IPS-18c (cell line): Measurements from ENCODE around the gene SSH2.
"Not testable (repeated sequence)": the region's sequence is repeated elsewhere in the genome, so short reads cannot be mapped to it uniquely, and the experiment has no call there.

Experiments used
- H3K4me3 ChIP-seq: 2 replicates; pipeline ENCODE4 v1.7.0; 2013; ENCODE audit warnings: low read depth, mild to moderate bottlenecking, low read length, moderate library complexity; ENCODE audit not compliant: insufficient read depth
- H3K9me3 ChIP-seq: one replicate; pipeline ENCODE4 v1.6.1; 2013; ENCODE audit warnings: mild to moderate bottlenecking, low read length, moderate library complexity; ENCODE audit not compliant: control insufficient read depth, insufficient read depth

Gene SSH2

DNA sequence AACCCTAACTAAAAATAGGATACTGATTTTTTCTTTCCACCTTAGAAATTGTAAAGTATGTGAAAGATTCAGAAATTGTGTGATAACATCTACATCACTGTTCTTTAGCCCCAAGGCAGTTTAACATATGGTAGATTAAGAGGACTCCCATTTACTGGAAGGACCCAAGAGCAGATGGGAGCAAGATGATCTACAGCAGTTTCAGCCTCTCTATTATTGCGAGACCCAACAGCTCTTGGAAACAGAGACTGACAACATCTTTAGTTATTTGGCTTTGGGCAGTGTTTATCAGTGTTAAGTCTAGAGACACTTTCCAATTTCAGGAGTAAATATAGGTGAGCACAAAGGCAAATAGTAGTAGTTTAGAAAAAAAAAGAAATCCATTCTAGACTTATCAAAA, 182.4 kb downstream of the SSH2 start:
- no peaks in the 10 kb centered on the region for H3K9me3 ChIP-seq

DNA sequence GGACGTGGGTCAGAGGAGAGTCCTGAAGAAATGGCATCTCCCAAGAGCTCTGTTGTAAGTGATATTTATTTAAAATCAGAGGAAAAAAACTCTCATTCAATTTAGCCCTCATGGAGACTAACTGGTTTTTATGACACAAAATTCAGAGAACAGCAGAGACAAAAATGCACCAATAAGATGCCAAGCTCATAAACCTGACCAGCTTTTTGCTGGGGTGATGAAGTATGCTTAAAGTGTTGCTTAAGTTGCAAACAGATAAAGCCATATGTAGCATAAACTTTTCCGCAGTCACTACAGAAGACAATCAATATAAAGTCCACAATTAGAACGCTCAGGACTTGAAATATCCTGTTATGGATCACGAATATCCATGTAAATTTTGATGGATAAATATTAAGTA, 183.4 kb downstream of the SSH2 start:
- Histone ChIP-seq H3K9me3 (no peaks in the 10 kb centered on the region), H3K4me3 (no peak overlapping the region)

More for the DNA sequence above, 182.4 kb downstream of the SSH2 start:
- H3K4me3 ChIP-seq, result no peak overlapping the region

DNA sequence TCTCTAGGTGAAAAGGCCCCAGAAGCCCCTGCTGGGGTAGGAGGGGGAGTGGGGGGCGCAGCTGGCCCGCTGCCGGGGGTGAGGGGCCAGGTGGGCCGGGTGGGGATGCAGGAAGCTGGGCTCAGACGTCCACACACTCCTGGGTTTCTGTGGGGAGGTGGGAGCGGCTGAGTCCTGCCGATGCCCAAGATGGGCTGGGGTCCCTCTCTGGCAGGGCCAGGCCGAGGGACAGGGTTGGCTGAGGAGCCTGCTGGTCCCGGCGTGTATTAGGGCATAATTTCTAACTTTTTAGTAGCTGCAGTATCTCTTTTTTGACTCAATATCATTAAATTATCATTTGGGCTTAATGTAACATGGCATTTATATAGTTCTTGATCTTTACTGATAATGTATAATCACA, 185.9 kb downstream of the SSH2 start:
- Histone ChIP-seq H3K4me3 (no peak overlapping the region), H3K9me3 (no peaks in the 10 kb centered on the region)

DNA sequence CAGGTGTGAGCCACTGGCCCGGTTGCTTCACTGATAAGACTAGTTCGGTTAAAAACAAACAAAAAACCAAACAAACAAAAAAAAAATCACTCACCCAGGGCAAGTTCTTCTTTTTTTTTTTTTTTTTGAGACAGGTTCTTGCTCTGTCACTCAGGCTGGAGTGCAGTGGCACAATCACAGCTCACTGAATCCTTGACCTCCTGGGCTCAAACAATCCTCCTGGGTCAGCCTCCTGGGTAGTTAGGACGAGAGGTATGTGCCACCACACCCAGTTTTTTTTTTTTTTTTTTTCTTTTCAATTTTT, 187.9 kb downstream of the SSH2 start:
- no peaks in the 10 kb centered on the region for H3K9me3 ChIP-seq
- H3K4me3 ChIP-seq, result no peak overlapping the region

DNA sequence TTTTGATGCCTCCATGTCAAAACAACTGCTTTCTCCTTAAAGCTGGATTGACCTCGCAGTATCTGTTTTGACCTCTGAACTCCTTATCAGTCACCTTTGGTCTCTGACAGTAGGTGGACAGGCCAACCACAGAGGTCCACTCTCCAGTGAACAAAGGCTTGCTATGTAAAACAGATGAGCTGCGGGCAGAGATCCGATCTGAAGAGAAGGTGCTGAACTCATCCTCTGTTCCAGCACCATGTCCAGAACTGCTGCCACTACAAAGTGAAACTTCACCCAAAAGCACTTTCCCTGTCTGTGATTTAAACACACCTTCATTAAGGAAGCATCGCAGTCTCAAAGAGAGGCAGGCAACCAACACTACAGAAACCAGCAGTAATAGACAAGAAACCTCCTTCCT, 190.0 kb downstream of the SSH2 start:
- no peaks in the 10 kb centered on the region for H3K9me3 ChIP-seq
- no peak overlapping the region for H3K4me3 ChIP-seq

DNA sequence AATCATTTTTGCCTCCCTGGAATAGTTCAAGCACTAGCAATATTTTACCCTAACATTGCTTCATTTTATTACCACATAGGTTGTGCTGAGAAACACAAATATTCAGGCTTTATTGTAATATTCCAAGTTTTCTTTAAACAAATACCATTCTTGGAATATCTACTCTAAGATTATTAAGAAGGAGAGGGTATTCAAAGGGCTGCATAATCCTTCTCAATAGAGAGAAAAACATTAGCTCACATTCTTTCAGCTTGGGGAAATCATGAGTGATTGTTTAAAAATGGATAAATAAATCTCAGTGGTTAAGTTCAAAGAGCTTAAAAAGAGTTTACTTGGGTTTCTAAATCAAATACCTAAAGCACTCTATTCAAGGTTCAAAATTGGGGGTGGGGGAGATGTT, 195.4 kb downstream of the SSH2 start:
- H3K9me3 ChIP-seq, result no peaks in the 10 kb centered on the region
- H3K4me3 ChIP-seq, result no peak overlapping the region

DNA sequence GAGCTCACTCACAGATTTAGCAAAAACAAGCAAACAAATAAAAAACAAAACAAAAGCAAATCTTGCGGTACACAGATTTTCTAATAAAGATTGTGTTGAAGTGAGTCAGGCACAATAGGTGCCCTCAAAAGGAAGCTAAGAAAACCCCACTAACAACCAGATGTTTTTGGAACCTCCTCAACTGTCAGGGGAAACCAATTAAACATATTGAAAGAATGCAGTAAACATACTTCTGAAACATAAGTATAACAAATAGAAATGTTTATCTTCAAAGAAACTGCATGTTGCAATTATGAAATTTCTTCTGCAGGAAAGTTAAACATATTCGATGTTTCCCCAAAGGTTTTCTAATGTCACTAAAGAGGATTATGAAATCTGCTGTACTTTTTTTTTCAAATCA, 196.9 kb downstream of the SSH2 start:
- no peaks in the 10 kb centered on the region for H3K9me3 ChIP-seq
- no peak overlapping the region for H3K4me3 ChIP-seq

DNA sequence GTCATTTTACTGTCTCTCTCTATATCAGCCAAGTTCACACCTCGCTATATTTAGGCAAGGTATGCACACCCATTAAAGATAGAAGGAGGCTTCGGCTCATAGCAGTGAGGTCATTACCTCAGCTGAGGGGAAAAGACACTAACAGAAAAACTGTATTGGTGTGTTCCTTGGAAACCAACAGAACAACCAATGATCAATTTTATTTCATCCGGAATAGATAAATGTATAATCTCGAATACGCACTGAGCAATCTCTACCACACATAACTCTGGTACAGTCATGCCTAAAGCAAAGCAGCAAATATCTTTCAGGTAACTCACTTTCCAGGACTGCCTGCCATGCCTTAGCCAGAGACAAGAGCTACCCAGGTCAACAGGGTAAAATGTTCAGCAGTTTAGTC, 197.4 kb downstream of the SSH2 start:
- no peaks in the 10 kb centered on the region for H3K9me3 ChIP-seq
- H3K4me3 ChIP-seq, result no peak overlapping the region

DNA sequence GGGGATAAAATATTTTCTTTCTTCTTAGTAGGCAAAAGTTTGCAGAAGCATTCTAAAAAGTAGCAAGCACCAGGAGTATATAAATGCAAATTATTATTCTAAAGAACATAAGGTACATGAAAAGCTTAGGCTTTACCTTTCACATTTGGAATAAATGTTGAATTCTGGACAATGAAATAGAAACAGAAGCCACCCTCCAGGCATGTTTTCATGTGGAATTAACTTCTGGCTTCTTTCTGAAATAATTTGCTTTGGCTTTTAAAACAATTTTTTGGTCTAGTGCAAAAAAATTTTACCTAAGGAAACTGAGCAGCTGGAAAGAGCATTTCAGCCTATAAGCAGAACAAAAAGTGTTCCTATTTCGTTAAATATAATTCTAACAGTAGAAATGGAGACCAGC, 197.8 kb downstream of the SSH2 start:
- no peak overlapping the region for H3K4me3 ChIP-seq
- no peaks in the 10 kb centered on the region for H3K9me3 ChIP-seq

DNA sequence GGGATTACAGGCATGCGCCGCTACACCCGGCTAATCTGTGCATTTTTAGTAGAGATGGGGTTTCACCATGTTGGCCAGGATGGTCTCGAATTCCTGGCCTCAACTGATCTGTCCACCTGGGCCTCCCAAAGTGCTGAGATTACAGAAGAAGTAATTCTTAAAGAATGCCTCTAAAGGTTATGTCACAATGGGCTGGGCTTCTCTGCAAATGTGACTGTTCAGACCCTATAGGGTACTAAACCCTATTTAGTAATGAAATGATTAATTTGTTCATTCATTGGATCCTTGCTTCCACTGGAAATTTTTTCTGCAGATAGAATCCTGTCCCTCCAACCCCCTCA, 198.5 kb downstream of the SSH2 start:
- Histone ChIP-seq H3K4me3 (no peak overlapping the region), H3K9me3 (no peaks in the 10 kb centered on the region)

DNA sequence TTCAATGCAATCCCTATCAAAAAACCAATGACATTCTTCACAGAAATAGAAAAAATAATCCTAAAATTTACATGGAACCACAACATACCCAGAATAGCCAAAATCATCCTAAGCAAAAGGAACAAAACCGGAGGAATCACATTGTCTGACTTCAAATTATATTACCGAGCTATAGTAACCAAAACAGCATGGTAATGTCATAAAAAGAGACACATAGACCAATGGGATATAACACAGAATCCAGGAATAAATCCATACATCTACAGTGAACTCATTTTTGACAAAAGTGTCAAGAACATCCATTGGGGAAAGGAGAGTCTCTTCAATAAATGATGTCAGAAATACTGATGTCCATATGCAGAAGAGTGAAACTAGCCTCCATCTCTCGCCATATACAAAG, 201.5 kb downstream of the SSH2 start:
- H3K9me3 ChIP-seq, result no peaks in the 10 kb centered on the region
- no peak overlapping the region for H3K4me3 ChIP-seq

DNA sequence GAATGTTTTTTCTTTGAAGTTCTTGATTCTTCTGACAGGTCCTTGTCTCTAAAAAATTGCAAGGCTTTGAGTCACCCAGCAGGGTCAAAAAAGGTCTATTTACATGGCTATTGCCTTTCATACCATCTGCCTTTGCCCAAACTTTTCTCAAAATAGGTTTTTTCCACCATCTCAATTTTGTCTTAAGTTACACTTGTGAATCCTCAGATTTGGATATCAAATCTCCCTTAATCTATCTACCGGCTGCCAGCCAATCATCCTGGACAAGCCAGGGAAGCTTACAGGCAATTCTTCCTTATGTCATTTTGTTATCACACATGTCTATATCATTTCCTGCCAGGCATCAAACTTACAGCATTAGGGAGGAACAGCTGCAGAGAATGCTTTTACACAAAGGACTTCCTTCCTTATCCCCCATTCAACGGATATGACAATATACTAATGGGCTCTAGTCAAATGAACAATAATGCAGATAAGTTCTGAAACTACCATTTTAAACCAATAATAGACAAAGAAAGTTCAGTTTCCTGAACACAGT, 203.2 kb downstream of the SSH2 start:
- Histone ChIP-seq H3K9me3 (no peaks in the 10 kb centered on the region), H3K4me3 (no peak overlapping the region)

DNA sequence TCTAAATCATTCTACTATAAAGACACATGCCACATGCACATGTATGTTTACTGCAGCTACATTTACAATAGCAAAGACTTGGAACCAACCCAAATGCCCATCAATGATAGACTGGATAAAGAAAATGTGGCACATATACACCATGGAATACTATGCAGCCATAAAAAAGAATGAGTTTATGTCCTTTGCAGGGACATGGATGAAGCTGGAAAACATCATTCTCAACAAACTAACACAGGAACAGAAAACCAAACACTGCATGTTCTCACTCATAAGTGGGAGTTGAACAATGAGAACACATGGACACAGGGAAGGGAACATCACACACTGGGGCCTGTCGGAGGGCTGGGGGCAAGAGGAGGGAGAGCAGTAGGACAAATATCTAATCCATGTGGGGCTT, 204.6 kb downstream of the SSH2 start:
- H3K9me3 ChIP-seq, H3K4me3 ChIP-seq: not testable (repeated sequence)

DNA sequence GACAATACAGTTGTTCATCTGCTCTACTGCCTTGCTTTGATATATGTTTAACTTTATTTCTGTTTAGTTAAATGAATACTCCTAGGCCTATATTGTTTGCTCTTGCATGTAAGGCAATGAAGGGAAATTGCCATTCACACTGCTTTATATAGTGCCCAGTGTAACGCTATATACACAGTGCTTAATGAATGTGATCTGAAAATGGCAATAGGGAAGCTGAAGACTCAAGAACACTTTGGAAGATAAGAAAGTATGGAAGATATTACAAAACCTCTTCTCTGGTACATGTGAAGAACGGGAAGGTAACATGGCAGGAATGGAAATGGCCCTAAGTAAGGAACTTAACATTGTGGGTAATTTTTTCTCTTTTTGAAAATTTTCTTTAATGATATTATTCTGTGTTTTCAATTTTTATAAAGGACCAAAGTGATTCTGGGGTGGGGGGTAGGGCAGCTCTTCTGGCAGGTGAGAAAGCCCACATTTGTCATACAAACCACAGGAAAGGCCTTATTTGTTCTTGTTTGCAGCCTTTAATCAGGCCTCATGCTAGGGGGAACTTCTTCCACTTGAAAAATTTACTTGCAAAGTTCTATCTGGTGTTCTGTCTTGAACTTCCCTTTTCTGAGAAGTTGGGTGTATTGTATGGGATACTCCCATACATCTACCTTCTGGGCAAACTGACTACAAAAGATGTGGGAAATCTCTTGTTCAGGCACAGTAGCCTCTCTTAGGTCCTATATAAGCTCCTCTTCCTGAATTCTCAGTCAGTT, 206.6 kb downstream of the SSH2 start:
- Histone ChIP-seq H3K9me3 (no peaks in the 10 kb centered on the region), H3K4me3 (no peak overlapping the region)

DNA sequence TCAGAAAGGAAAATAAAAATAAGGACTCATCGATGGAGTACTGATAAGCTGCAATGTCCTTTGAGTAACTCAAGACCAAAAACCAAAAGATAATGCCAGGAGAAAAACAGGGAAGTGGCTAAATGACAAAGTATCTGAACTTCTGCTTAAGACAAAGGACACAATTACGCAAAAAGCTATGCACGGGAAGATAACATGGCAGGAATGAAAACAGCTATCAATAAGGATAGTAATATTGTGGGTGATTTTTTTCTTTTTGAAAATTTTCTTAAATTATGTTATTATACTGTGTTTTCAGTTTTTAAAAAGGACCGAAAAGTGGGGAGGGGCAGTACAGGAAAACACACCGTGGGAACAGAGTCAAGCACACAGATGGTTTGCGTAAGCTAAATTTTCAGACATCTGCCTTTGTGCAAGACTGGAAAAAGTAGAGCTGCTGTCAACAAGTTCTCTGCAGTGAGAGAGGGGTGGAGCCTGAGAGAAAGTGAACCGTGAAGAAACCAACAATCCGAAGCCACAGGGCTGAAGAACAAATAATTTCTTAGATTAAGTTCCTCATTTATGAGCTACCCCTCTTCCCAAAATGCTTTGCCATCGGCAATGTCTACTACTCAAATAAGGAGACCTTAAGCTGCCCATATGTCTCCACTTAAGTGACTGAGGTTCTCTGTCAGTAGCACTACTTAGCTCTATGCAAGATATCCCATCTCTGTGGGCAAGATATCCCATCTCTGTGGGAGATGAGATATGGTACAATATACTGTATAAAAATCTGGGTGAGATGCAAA, 207.4 kb downstream of the SSH2 start:
- no peaks in the 10 kb centered on the region for H3K9me3 ChIP-seq
- H3K4me3 ChIP-seq, result no peak overlapping the region

DNA sequence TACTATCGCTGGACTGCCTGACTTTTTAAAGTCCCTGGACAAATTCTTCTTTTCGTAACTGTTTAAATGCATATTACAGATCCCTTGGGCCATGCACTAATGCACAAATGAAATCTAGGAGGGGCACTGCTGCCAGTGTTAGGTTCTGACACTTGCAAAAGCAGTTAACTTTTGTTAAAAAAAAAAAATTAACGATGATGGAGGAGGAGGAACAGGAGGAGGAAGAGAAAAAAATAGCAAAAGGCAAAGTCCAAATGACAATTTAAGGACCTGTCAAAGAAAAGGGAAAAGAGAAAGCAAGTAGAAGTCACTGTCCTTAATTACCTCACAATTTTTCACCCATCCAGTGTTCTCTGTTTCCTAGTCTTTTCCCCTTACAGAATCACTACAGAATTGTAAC, 209.5 kb downstream of the SSH2 start:
- no peaks in the 10 kb centered on the region for H3K9me3 ChIP-seq
- H3K4me3 ChIP-seq, result no peak overlapping the region

DNA sequence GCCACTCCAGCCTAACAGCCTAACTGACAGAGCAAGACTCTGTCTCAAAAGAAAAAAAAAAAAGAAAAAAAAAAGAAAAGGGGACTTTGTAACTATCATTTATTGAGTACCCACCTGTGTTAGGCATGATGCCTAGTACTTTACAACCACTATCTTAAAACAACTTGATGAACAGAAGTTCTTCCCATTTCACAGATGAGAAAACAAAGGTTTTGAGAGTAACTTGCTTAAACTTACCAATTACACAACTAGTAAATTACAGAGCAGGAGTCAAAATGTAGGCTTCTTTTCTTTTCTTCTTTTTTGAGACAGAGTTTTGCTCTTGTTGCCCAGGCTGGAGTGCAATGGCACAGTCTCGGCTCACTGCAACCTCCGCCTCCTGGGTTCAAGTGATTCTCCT, 210.6 kb downstream of the SSH2 start:
- Histone ChIP-seq H3K9me3 (no peaks in the 10 kb centered on the region), H3K4me3 (no peak overlapping the region)

DNA sequence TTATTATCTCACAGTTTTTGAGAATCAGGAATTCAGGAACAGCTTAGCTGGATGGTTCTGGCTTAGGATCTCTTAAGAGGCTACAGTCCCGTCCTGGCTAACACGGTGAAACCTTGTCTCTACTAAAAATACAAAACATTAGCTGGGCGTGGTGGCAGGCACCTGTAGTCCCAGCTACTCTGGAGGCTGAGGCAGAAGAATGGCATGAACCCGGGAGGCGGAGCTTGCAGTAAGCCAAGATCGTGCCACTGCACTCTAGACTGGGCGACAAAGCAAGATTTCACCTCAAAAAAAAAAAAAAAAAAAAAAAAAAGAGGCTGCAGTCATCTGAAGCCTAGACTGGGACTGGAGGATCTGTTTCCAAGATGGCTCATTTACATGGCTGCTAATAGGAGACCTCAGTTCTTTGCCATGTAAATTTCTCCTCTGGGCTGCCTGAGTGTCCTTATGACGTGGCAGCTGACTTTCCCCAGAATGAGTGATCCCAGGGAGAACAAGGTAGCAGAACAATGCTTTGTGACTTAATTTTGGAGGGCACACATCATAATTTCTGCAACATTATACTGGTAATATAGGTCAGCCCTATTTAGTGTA, 211.5 kb downstream of the SSH2 start:
- H3K4me3 ChIP-seq, result no peak overlapping the region
- no peaks in the 10 kb centered on the region for H3K9me3 ChIP-seq
